PFSK-1 (cell line): ENCODE data around the gene MCCC2.

ENCODE experiments used
- FOXP2 ChIP-seq: optimal IDR thresholded peaks from 2 replicates; pipeline ENCODE3; 2011; ENCODE audit warnings: borderline replicate concordance, control low read depth, inconsistent platforms; ENCODE audit not compliant: insufficient read depth; ENCODE audit errors: extremely low read length, extremely low read depth
- POLR2AphosphoS5 ChIP-seq: IDR thresholded peaks from 2 replicates; pipeline ENCODE4 v1.6.1; 2012; ENCODE audit warnings: low read depth, mild to moderate bottlenecking, control low read depth, low read length, moderate library complexity
- REST ChIP-seq, 2 experiments: IDR thresholded peaks; 2 replicates each; pipeline versions ENCODE4 v1.6.1 to v1.8.0; 2011 to 2012; ENCODE audit warnings: low read depth in 2 of 2, low read length in 2 of 2, control low read depth in 1 of 2, inconsistent platforms in 1 of 2, mild to moderate bottlenecking in 1 of 2, moderate library complexity in 1 of 2; ENCODE audit not compliant: insufficient read depth in 1 of 2
- SIN3A ChIP-seq: IDR thresholded peaks from 2 replicates; pipeline ENCODE4 v1.6.1; 2012; ENCODE audit warnings: mild to moderate bottlenecking, low read length, moderate library complexity, borderline replicate concordance; ENCODE audit not compliant: insufficient read depth
- TAF1 ChIP-seq: IDR thresholded peaks from 2 replicates; pipeline ENCODE4 v1.6.1; 2012; ENCODE audit warnings: low read length, control low read depth, borderline replicate concordance; ENCODE audit not compliant: insufficient read depth

The MCCC2 gene

GRCh38 chr5:71640408-71640807 is 53.3 kb downstream of the MCCC2 start:
- TF ChIP-seq REST (IDR thresholded peaks at IDR 0.05; ENCODE audit: insufficient read depth in 1 of 2, low read depth in 2 of 2, low read length in 2 of 2) (no peak), FOXP2 (no peak)

- no peak for TF ChIP-seq FOXP2
These were observed 57.9 kb downstream of the MCCC2 start for GRCh38 chr5:71645030-71645429.

- no peak for TF ChIP-seq SIN3A
- TF ChIP-seq REST (IDR thresholded peaks at IDR 0.05; ENCODE audit: insufficient read depth in 1 of 2, low read depth in 2 of 2, low read length in 2 of 2): no peak
- no peak for TF ChIP-seq FOXP2
- no peak for TF ChIP-seq POLR2AphosphoS5
- no peak for TF ChIP-seq TAF1
These were observed 64.4 kb downstream of the MCCC2 start for GRCh38 chr5:71651579-71651978.

GRCh38 chr5:71652349-71652748 is 65.2 kb downstream of the MCCC2 start:
- no peak for TF ChIP-seq FOXP2
- no peak for TF ChIP-seq TAF1
- no peak for TF ChIP-seq SIN3A
- no peak for TF ChIP-seq REST (IDR thresholded peaks at IDR 0.05; ENCODE audit: insufficient read depth in 1 of 2, low read depth in 2 of 2, low read length in 2 of 2)
- TF ChIP-seq POLR2AphosphoS5: no peak

GRCh38 chr5:71652803-71653543 is 65.8 kb downstream of the MCCC2 start:
- TF ChIP-seq TAF1: no peak
- TF ChIP-seq REST (IDR thresholded peaks at IDR 0.05; ENCODE audit: insufficient read depth in 1 of 2, low read depth in 2 of 2, low read length in 2 of 2): no peak
- no peak for TF ChIP-seq POLR2AphosphoS5
- no peak for TF ChIP-seq FOXP2
- TF ChIP-seq SIN3A: no peak
